IPS DF 4.7 (cell line): ENCODE results near the gene XPNPEP1.

Experiments used
- DNase-seq: peaks from one replicate; pipeline ENCODE4 v3.0.0-alpha.2; 2013; ENCODE audit warnings: low spot score; ENCODE audit errors: extremely low read depth

XPNPEP1 gene

DNA sequence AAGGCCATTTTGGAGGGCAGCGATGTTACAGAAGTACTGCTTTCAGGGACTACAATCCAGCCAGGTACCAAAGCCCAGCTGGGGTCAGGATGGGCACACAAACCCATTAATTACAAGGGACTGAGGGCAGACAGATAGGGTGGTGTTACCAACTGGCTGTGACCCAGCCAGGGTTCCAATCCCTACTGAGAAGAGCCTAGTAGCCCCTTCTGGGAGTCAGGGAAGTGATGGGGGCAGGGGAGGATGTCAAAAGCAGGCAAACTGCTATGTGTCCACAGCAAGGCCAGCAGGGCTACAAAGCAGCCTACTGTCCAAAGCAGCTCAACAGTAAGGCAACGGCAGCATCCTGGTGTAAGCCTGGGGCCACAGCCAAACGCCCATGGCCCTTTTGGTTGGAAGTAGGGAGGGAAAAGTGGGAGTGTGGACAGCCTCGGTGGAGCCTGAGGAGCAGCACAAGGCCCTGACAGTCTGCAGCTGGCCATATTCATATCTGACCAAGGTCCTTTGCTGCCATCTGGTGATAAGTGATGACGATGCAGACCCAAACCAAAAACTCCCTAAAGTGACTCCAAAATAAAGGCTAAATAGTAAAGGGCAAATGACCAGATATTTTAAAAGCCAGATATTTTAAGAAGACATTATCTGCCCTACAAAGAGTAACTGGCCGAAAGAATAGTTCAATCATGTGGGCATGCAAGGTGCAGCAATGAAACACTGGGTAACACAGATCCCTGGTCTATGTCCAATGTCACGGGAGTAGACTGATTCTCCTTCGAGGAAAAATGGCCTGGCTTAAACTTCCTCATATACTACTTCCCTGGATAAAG is 56.9 kb downstream of the XPNPEP1 start:
- no peak for DNase-seq

DNA sequence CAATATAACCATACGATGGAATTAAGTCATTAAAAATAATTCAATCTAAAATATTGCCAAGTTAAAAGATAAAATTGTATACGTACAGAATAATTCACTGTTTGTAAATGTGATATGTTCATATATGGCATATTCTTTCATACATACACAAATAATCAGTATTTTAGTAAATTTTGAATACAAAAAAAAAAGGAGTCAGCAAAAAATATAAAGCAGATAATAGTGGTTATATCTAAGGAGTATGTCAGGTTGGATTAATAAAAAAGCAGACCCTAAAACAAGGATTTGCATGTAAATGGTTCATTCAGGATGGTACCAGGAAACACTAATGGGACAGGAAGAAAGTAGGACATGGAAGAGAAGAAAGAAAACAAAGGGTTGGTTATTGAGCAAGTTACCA is 59.5 kb downstream of the XPNPEP1 start:
- no peak for DNase-seq

GRCh38 chr10:109862738-109863137 is 60.6 kb downstream of the XPNPEP1 start:
- DNase-seq = no peak

DNA sequence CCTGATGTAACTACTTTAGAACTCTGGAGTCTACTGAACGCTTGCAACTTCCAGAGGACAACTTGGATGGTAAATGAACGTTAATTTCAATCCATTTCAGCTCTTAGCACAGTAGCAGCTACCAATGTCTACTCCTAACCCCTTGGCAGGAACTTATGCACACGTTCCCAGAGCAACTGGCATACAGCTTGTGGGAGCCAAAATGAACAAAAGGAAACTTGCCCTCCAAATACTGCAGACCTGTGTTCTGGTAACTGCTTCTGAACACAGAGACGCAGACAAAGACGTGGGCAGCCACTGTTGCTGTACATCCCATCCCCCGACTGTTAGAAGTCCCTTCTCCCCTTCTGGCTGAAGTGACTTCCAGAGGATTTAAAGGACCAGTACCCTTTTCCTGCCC is 61.3 kb downstream of the XPNPEP1 start:
- no peak for DNase-seq

DNA sequence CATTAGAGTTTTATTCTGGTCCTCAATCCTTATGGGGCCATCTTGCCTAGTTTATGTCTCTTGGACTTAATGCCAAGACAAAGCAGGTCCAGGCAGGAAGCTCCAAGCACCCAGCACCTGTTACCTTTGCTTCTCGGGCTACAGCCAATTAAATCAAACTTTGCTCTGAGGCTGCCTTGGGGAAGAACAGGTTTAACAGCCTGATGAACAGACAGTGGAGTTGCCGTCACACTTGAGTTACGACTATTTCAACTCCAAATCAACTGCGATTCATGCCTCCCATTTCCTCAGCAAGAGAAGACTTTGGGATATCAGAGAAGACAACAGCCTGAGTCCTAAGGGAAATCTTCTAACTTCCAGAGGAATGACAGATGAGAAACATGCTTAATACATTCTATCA is 62.2 kb downstream of the XPNPEP1 start:
- DNase-seq = no peak

- no peak for DNase-seq
Observed at GRCh38 chr10:109859221-109859620, 64.1 kb downstream of the XPNPEP1 start.

DNA sequence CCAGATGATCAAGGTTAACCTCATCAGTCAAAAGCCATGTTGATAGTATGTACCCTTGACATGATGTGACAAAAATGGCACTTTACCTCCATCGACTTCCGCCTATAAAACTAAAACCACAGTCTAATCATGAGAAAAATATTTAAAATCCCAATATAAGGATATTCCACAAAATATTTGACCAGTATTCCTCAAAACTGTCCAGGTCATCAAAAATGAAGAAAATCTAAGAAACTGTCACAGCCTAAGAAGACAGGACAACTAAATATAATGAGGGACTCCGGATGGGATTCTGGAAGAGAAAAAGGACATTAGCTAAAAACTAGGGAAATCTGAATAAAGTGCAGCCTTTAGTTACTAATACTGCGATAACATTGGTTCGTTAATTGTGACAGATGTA is 67.6 kb downstream of the XPNPEP1 start:
- no peak for DNase-seq

GRCh38 chr10:109853921-109854320 is 69.4 kb downstream of the XPNPEP1 start:
- DNase-seq = no peak

DNA sequence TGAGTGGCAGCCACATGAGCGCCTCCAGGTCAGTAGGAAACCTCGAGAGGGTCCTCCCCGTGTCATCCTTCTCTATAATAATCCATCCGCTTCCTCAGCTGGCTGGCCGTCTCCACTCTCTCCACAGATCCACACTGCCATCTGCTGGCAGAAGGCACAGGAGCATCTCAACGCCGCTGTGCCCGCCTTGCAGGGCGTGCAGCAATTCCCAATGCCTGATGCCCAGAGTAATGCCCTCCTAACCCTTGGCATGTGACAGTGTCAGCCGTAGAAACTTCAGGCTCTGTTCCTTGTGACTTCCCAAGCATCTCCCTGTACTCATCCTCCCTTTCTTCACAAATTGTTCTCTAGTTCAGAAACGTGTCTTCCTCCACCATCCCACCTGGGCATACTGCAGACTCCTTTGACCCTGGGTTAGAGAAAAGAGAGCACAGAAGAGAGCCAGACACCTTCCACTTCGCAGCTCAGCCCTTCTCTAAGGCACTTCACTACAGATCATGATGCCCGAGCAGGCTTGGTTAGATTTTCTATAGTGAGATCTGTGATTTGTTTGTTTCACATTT is 70.8 kb downstream of the XPNPEP1 start:
- DNase-seq = peak; percentile 38

DNA sequence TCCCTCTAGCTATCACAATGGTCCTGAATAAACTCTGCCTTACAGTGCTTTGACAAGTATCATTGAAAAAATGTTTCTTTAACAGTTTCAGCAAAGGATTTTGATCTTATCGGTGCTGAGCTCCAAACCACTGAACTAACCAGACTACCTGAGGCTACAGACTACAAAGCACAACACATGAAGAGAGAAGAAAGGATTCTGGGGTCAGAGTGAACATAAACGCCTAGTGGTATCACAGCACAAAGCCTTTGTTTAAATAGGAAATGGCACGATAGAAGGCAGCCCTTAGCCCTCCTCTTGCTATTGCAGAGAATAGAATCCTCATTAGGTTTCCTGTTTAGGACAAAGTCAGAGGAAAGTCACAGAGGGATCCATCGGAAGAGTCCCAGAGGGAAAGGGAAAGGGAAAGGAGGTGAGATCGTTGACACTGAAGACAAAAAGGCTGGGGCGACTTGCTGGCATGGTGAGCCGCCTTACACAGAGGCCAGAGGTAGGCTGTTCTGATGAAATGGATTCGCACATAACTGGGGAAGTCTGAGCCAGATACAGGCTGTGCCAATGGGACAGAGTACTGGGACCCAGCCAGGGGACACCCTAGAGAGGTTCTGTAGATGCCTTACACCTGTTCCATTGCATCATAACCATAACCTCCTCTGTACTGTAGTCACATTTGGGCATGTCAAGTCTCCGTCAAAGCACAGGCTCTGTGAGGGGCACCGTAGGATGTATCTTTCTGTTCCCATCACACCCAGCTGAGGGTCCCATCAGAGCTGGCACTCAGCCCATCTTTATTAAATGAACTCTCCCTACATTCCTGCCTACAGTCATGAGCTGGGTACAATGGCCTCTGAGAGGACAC is 71.5 kb downstream of the XPNPEP1 start:
- DNase-seq = no peak

DNA sequence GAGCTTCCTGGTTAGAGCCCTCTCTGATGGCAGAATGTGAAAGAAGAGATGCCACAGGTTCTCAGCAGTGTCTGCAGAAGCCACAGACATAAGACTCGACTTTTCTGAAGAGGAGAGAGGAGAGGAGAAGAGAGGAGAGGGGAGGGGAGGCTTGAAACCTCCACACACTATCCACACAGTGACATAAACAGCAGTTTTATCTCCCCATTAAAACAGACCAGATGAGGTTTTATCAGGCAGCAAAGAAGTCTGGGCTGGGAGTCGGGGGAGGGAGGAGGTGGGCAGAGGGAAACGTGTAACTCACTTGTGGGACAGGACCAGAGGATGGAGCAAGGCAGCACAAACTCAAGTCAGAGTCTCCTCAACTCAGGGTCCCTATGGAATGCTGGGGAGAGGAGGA is 76.5 kb downstream of the XPNPEP1 start:
- DNase-seq = no peak

GRCh38 chr10:109845308-109845707 is 78.0 kb downstream of the XPNPEP1 start:
- no peak for DNase-seq

DNA sequence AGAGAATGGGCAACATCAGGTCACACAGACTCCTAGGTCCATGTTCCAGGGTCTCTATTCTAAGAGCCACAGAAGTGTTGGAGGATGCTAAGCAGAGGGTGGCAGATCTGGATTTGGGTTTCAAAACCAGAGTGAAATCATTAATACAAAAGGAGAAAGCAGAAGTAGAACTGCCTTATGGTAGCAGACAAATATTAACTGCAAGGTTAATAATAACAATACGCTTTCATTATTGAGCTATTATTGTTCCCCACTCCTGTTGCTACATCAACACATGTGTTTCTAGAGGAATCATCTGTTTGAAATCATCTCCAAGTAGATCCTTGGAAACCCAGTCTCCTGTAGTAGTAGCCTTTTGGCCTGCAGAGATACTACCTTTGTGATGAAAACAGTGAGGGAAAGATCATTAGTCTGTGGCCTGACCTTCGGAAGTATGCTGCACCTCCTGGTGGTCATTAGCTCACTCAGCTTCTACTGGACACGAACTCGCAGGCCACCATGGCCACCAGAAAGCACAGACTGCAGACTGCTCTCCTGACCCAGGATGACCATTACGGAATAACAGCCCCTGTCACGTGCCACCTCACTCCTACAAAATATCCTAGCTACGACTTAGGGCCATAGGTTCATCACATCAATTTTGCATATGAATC is 84.6 kb downstream of the XPNPEP1 start:
- no peak for DNase-seq

GRCh38 chr10:109837384-109837783 is 85.9 kb downstream of the XPNPEP1 start:
- DNase-seq = no peak

- DNase-seq = no peak
Observed at GRCh38 chr10:109835257-109835656, 88.1 kb downstream of the XPNPEP1 start.

GRCh38 chr10:109831846-109832245 is 91.5 kb downstream of the XPNPEP1 start:
- no peak for DNase-seq

DNA sequence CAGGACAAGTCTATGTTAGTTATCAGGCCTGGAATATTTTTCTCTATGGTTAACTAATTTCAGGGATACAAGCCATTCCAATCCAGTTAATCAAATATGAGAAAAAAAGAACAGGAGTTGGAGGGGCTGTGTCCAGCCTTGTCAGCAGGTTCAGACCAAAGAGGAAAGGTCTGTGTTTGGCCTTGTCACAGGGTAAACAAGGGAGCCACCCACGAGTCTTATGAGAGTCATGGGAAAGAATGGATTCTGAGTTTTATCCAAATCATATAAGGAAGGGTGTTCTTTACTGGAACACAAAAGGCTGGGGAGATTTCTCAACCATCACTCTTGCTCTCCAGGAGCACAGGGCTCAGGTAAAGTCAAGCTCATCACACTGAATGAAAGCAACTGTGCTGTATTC is 99.1 kb downstream of the XPNPEP1 start:
- no peak for DNase-seq

GRCh38 chr10:109823196-109823595 is 100.1 kb downstream of the XPNPEP1 start:
- no peak for DNase-seq

GRCh38 chr10:109821672-109822071 is 101.6 kb downstream of the XPNPEP1 start:
- DNase-seq = no peak

GRCh38 chr10:109820620-109821405 is 102.5 kb downstream of the XPNPEP1 start:
- DNase-seq = no peak

- no peak for DNase-seq
Observed at GRCh38 chr10:109819807-109820206, 103.5 kb downstream of the XPNPEP1 start.
